ENCODE data around the gene MMP15. TPM values are rescaled to one million over a fixed set of nuclear protein-coding genes. Genes with fewer than 3 reads are reported as not detected.

Gene MMP15
- total RNA-seq, 4 donors from 2014 or later: 5.2 to 9.1 (median 7.7) TPM

DNA sequence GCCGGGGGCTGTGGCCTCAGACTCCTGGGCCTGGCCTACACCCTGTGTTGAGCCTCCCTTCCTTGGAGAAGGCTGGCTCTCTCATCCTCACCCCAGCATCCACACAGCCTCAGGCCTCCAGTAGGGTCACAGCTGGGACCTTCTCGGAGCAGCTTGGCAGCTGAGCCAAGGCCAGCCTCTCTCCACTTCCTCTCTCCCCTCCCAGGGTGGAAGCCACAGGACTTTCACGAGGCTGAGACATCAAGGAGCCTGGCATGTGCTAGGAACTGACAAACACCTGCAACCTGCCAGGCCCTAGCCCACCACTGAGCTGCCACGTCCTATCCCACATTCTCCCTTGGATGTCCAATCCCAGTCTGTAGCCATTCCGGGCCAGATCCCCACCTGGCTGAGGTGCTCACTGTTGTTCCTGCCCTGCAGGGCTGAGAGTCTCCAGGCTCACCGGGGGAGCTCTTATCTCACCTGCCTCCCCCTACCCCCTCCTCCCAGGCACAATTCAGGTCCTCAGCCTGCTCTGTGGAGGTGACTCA is 3.1 kb downstream of the MMP15 start:
- WGBS, 2 donors: 76 to 77% methylated on average over 6 of the region's 6 CpGs
- intact Hi-C loops (cut with DNase I; ENCODE audit: low total_unique reads): loop anchor here (10.0 kb wide), 1 partner anchor 96 kb away; the partner anchor contains the start of gene CFAP20
- TF ChIP-seq, protein P1, sequence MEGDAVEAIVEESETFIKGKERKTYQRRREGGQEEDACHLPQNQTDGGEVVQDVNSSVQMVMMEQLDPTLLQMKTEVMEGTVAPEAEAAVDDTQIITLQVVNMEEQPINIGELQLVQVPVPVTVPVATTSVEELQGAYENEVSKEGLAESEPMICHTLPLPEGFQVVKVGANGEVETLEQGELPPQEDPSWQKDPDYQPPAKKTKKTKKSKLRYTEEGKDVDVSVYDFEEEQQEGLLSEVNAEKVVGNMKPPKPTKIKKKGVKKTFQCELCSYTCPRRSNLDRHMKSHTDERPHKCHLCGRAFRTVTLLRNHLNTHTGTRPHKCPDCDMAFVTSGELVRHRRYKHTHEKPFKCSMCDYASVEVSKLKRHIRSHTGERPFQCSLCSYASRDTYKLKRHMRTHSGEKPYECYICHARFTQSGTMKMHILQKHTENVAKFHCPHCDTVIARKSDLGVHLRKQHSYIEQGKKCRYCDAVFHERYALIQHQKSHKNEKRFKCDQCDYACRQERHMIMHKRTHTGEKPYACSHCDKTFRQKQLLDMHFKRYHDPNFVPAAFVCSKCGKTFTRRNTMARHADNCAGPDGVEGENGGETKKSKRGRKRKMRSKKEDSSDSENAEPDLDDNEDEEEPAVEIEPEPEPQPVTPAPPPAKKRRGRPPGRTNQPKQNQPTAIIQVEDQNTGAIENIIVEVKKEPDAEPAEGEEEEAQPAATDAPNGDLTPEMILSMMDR (IDR thresholded peaks at IDR 0.05): no peak
- TF ChIP-seq POLR2A (IDR thresholded peaks at IDR 0.05): no peak
- H3K4me3 ChIP-seq (ENCODE audit: low read depth, poor library complexity, severe bottlenecking): no peak overlapping the region
- DNase-seq (ENCODE audit: low spot score in 2 of 2): no peak

DNA sequence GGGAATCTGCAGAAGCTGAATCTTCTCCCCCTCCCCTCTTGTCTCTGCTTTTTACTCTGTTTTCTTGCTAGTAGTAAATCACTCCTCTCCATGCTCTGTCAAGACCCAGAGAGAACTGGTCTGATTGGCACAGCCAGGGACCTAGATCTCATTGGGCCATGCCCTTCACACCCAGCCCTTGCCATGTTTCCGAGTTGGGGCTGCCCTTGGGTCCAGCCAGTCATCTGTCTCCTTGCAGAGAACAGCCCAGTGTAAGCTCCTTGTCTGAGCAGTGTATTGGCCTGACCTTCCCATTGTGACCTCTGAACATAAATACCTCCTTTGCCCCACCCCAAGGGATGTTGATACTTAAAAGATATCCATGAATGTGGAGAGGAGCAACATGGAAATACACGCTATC is 3.9 kb downstream of the MMP15 start:
- TF ChIP-seq, protein P1 (IDR thresholded peaks at IDR 0.05): no peak
- TF ChIP-seq POLR2A (IDR thresholded peaks at IDR 0.05): no peak
- WGBS, 2 donors: 76 to 83% methylated on average over 2 of the region's 2 CpGs
- no peak for DNase-seq (ENCODE audit: low spot score in 2 of 2)
- intact Hi-C loops (cut with DNase I; ENCODE audit: low total_unique reads): loop anchor here (10.0 kb wide), 1 partner anchor 95 kb away; the partner anchor contains the start of gene CFAP20
- no peak overlapping the region for H3K4me3 ChIP-seq (ENCODE audit: low read depth, poor library complexity, severe bottlenecking)

DNA sequence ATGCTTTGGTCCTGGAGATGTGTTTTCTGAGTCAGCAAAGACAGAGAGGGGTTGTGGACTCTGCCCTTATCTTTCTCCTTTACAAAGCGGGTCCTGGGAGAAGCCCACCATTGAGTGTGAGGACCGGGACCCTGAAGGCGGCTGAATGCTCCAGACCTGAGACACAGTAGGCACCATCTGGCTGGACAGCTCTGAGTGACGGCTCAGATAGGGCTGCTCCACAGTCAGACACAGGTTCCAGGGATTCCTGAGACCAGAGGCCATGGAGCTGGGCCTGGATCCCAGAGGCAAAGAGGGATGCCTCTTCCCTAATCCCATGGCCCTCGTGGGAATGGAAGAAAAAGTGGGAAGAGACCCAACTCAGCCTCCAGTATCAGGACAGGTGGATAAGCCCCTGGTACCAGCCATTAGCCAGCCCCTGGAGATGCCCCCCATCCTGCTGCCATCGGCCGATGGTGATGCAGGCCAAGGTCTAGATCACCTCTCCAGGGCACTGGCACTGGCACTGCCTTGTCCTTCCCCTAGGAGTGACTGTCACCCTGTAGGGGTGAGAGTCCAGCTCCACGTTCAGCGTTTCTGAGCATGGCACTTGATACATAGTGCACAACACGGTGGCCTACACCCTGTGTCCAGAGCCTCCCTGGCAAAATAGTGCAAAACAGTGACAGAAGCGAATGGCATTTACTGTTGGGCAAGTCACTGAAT is 4.7 kb downstream of the MMP15 start:
- no peak overlapping the region for H3K4me3 ChIP-seq (ENCODE audit: low read depth, poor library complexity, severe bottlenecking)
- intact Hi-C loops (cut with DNase I; ENCODE audit: low total_unique reads): no loop called here
- no peak for DNase-seq (ENCODE audit: low spot score in 2 of 2)
- TF ChIP-seq, protein P1 (IDR thresholded peaks at IDR 0.05): no peak
- 85 to 93% methylated on average over 11 of the region's 11 CpGs for WGBS, 2 donors

- intact Hi-C loops (cut with DNase I; ENCODE audit: low total_unique reads): no loop called here
- no peak for DNase-seq (ENCODE audit: low spot score in 2 of 2)
- TF ChIP-seq POLR2A (IDR thresholded peaks at IDR 0.05): no peak
- TF ChIP-seq, protein P1 (IDR thresholded peaks at IDR 0.05): no peak
- H3K4me3 ChIP-seq (ENCODE audit: low read depth, poor library complexity, severe bottlenecking): no peak overlapping the region
- WGBS, 2 donors: 73 to 75% methylated on average over 13 to 14 of the region's 14 CpGs
Measured at GRCh38 chr16:58031016-58031800, 5.7 kb downstream of the MMP15 start.

DNA sequence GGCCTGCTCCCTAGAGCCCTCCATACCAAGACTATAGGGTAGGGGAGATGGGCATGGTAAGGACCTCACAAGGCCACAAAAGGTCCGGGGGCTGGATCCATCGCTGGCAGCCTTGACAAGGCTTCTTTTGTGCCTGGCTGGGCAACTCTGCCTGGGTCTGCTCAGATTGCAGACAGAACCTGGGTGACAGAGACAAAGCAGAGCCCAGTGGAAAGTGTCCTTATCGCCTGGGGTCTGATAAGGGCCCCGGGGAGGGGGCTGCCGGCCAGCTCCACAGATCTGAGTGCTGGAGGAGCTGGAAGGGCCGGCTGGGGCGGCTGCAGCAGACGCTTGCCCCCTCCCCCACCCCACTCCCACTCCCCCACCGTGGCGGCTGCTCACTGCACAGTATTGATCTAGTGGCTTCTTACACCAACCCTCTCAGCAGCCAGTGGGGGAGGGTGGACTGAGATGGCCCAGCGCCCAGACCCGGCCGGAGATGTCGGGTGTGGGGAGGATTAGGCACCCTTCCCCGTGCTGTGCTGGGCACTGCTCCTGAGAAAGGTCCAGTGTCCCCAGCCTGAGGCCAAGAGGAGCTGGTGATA is 7.2 kb downstream of the MMP15 start:
- TF ChIP-seq, protein P1 (IDR thresholded peaks at IDR 0.05): no peak
- TF ChIP-seq POLR2A (IDR thresholded peaks at IDR 0.05): no peak
- no peak overlapping the region for H3K4me3 ChIP-seq (ENCODE audit: low read depth, poor library complexity, severe bottlenecking)
- 53 to 55% methylated on average over 5 to 15 of the region's 15 CpGs for WGBS, 2 donors
- no peak for DNase-seq (ENCODE audit: low spot score in 2 of 2)
- intact Hi-C loops (cut with DNase I; ENCODE audit: low total_unique reads): no loop called here

Measured in lower leg skin (tissue), 4 donors.